Cardiac septum (tissue), 1 donor: Measurements from ENCODE around the gene RORB. TPM values are rescaled to one million over a fixed set of nuclear protein-coding genes. Genes with fewer than 3 reads are reported as not detected.
"Not testable (repeated sequence)": the region's sequence is repeated elsewhere in the genome, so short reads cannot be mapped to it uniquely, and the experiment has no call there.

Experiments used
- DNase-seq: peaks from one replicate; pipeline ENCODE4 v3.0.0-alpha.2; 2020; ENCODE audit warnings: low spot score
- intact Hi-C: fragments of 100-400 bp; cut with DNase I; formaldehyde crosslinking; loops from one replicate; pipeline ENCODE4 v1.14.0; 2022
- total RNA-seq: library from RNA; stranded (reverse); fragmentation: NEBNext Ultra II Directional; extraction: Animal tissue kit (Norgen Biotek cat#: 25700); gene quantifications from one replicate; pipeline ENCODE4 v1.2.1, GENCODE V29; 2021
- donor health status: DM: no; HTN: no; CAD: no.

RORB gene
- total RNA-seq, 1 donor from 2014 or later = 0.73 TPM

DNA sequence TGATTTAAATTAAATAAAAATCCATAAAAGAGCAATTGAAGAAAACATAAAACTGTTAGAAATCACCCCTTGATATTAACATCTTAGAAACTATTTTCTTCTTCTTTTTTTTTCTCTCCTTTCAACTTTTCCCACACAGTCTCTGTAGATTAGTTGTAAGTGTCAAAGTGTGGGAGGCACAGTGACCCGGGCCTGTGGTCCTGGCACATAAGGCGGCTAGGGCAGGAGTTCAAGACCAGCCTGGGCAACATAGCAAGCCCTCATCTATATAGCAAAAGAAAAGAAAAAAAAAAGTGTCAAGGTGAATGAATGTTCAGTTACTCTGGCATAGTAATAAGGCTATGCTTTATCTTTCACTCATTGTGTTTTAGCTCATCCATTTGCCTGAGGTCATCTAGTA, 14.2 kb downstream of the RORB start:
- intact Hi-C loops = no loop called here
- DNase-seq = no peak

DNA sequence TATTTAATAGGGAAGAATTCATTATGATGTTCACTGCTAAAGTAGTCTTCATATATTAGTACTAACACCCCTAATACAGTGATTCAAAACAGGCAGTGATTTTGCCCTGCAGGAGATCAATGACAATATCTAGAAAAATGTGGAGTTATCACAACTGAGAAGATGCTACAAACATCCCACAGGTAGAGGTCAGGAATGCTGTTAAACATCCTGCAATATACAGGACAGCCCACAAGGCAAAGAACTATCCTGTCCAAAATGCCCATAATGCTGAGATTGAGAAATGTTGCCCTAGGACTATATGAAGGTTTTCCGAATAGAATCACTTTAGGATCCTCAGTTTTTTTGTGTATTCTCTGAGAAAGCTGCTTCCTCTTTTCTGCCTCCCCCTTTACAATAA, 15.3 kb downstream of the RORB start:
- intact Hi-C loops = no loop called here
- DNase-seq = no peak

DNA sequence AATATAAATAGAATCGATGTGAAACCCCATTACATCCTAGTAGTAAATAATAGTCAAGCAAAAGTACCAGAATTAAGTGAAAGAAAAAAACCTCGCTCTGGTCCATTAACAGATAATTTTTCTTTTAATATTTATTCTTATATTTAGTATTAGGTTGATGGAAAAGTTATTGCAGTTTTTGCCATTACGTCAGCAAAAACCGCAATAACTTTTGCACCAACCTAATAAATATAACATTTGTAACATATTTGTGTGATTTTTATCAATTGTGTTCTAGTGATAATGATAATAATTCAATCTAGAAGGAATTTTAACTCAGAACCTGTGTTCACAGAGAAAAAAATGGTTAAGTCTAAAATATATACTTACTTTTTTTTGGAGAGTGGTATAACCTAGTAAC, 16.1 kb downstream of the RORB start:
- intact Hi-C loops = no loop called here
- no peak for DNase-seq

DNA sequence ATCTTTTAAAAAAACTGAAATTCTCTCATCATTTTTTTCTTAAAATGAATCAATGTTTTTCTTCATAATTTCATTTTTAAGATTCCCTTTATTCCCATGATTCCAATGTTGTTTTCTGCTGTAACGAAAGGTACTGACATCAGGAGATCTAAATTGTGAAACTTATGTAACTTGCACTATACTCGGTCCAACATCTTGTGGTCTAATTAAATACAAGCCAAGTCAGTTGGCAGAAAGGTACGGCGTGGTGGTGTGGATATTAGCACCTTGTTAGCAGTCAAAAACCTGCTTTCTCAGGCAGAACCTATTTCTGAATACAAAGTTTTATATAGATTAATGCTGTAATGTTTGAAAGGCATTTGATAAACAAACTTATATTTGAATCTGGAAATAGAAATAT, 20.1 kb downstream of the RORB start:
- intact Hi-C loops = no loop called here
- no peak for DNase-seq

DNA sequence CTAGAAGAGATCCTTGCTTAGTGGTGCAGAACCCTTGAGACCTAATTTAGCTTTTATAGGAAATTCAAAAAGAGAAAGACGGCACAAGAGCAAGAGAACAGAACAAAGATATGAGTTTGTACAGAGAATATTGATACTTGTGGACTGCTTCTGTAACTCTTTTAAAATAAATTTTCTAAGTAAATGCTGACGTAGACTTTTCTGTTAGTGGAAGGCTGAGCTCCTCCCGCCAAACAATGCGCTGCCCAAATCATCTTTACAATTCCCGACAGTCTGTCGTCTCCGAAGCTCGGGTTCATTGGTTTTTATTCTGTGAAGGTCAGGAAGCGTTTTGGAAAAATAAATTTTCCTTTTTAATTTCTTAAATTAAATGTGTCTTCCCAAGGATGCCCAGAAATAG, 22.3 kb downstream of the RORB start:
- intact Hi-C loops = no loop called here

GRCh38 chr9:74521009-74521408, 23.9 kb downstream of the RORB start:
- intact Hi-C loops = loop anchor here (10.0 kb wide), 1 partner anchor 54 kb away; no protein-coding TSS in a partner anchor

More for the DNA sequence above, 22.3 kb downstream of the RORB start:
- DNase-seq = no peak

DNA sequence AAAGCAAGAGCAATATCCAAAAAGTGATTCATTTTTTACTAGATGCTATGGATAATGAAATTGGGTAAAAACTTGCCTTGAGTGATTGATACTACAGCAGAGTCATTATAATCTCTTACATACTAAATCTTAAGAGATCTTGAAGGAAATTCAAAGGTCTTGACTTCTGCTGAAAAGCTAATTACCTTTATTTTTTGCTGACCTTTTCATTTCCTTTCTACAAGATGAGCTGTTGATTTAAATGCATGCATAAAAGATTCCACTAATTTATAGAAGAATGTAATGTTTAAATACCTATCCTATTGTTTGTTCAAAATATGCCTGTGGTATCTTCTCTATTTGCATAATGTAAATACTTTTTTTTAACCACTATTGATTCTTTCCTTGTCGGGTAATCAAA, 27.2 kb downstream of the RORB start:
- DNase-seq = no peak

More at GRCh38 chr9:74521009-74521408, 23.9 kb downstream of the RORB start:
- DNase-seq = no peak

GRCh38 chr9:74526215-74526614, 29.1 kb downstream of the RORB start:
- intact Hi-C loops = loop anchor here (10.0 kb wide), 1 partner anchor 49 kb away; no protein-coding TSS in a partner anchor

More for the DNA sequence above, 27.2 kb downstream of the RORB start:
- intact Hi-C loops = loop anchor here (10.0 kb wide), 1 partner anchor 51 kb away; no protein-coding TSS in a partner anchor

GRCh38 chr9:74527718-74528117, 30.6 kb downstream of the RORB start:
- no peak for DNase-seq
- intact Hi-C loops = loop anchor here (10.0 kb wide), 1 partner anchor 47 kb away; no protein-coding TSS in a partner anchor

More at GRCh38 chr9:74526215-74526614, 29.1 kb downstream of the RORB start:
- no peak for DNase-seq

- intact Hi-C loops = loop anchor here (10.0 kb wide), 1 partner anchor 47 kb away; no protein-coding TSS in a partner anchor
- DNase-seq = no peak
These were observed 31.1 kb downstream of the RORB start for GRCh38 chr9:74528207-74528606.

GRCh38 chr9:74530458-74530857, 33.3 kb downstream of the RORB start:
- DNase-seq, intact Hi-C loops: not testable (repeated sequence)

DNA sequence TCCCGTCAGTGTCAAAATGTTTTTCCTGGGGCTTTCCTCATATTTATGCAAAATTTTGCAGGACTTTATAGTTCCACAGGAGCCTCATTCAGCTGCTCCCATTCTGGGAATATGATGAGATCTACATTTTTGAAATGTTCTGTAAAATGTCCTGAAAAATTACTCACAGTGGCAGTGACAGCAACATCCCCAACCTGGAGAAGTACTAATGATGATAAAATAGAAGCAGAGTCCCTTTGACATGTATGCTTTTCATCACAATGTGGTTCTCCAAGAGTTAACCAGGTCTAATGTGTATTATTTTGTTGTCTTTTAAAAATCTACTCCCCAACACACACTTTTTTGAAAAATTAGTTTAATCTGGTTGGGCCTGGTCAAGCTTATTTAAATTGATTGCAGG, 36.1 kb downstream of the RORB start:
- intact Hi-C loops = no loop called here
- DNase-seq = no peak

DNA sequence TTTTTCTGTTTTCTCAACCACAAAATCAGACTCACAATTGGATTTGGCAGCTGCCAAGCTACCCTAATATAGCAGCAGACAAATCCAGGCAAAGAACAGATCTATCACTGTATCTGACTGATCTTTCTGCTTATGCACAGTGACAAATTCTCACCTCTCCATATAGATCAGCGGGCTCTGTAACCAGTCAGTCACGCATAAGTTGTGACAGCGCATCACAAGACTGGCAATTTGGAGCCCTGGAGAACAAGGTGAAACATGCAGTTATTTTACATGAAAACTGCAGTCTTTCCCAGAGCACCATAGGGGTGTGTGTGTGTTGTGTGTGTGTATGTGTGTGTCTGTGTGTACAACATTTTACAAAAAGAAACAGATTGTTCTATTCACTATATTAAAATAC, 37.7 kb downstream of the RORB start:
- no peak for DNase-seq
- intact Hi-C loops = no loop called here

DNA sequence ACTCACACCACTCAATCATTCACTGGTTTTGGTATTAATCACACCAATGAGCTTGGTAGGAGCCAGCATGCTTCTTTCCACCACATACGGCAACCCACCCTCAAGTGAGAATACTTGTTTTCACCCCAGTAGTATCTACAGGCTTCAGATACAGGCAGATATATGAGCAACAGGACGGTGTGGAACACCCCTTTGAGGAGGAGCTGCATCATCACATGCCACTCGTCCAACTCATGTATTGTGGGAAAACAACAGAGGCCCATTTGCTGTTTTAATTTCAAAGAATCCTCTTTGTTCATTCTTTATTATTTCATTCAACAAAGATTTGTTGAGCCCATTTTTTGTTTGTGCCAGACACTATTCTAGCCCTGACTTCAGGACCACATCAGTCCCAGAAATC, 46.0 kb downstream of the RORB start:
- intact Hi-C loops = no loop called here

GRCh38 chr9:74551266-74551665, 54.1 kb downstream of the RORB start:
- DNase-seq = no peak
- intact Hi-C loops = no loop called here

More for the DNA sequence above, 46.0 kb downstream of the RORB start:
- no peak for DNase-seq

GRCh38 chr9:74554751-74555419, 57.8 kb downstream of the RORB start:
- DNase-seq = no peak
- intact Hi-C loops = no loop called here

DNA sequence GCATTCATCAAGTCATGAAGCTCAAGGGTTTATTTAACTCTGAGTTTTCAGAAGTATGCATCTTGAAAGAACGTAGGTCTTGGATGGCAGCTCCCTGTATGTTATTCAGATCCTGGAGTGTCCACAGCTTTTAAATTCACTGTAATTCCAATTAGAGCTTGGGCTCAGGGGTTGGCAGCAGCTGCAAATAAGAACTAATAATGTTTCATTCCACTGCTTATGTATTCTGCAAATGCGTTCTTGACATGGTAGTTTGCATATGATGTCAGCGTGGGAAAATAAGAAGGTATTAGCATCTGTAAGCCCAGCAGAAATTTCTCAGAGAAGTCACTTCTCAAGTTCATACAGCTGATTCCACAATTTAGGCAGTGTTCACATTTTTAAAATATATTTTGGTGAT, 58.4 kb downstream of the RORB start:
- no peak for DNase-seq
- intact Hi-C loops = no loop called here

- intact Hi-C loops = no loop called here
- DNase-seq = no peak
These were observed 59.5 kb downstream of the RORB start for GRCh38 chr9:74556685-74557084.

DNA sequence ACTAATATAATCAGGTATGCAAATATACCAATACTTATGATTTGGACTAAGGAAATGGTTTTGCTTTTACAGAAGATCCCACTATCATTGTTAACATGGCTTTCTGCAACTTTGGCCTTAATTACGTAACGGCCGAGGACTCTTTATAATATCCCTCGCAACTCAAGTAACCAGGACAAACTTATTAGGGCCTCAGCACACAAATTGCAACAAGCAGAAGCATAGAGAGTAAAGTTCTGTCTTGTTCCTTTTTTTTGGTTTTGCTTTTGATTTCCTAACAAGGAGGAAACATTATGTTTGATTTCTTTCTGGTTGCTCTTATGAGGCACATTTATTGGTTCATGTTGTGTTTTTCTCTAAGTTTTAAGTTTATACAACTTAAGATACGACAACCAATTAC, 60.4 kb downstream of the RORB start:
- intact Hi-C loops = no loop called here

GRCh38 chr9:74562611-74563010, 65.5 kb downstream of the RORB start:
- intact Hi-C loops = no loop called here
- DNase-seq = no peak

More for the DNA sequence above, 60.4 kb downstream of the RORB start:
- no peak for DNase-seq

DNA sequence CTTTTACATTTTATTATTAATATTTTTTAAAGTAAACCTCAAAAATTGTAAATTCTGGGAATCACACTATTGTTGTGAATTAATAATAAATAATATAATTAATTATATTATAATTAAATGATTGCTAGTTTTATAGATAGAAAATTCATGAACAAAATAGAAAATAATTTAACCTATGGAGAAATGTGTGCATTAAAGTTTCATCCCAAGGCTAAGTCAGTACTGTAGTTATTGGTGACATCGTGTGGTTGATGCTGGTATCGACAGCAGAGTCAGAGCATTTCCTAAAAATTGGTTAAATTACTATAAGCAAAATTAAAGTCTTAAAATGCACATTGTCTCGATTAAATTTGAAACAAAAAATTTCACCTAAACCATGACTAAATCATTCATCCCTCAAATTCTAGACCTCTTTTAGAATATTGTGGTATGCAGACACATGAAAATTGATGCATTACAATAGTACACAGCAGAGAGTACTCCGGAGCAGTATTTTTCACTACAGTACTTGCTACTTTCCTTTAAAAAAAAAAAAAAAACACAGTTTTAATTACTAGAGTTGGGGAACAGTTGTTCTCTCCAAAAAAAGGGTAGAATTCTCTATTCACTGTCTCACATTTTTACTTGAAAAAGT, 73.9 kb downstream of the RORB start:
- DNase-seq = no peak
- intact Hi-C loops = loop anchor here (10.0 kb wide), 1 partner anchor 46 kb away; no protein-coding TSS in a partner anchor
